Measurements from ENCODE around the gene IPO13. TPM values are rescaled to one million over a fixed set of nuclear protein-coding genes. Genes with fewer than 3 reads are reported as not detected.
A peak's percentile ranks its signal among the peaks of the same experiment; 100 is the strongest.

The IPO13 gene
- total RNA-seq, 1 donor = 2.3 TPM

DNA sequence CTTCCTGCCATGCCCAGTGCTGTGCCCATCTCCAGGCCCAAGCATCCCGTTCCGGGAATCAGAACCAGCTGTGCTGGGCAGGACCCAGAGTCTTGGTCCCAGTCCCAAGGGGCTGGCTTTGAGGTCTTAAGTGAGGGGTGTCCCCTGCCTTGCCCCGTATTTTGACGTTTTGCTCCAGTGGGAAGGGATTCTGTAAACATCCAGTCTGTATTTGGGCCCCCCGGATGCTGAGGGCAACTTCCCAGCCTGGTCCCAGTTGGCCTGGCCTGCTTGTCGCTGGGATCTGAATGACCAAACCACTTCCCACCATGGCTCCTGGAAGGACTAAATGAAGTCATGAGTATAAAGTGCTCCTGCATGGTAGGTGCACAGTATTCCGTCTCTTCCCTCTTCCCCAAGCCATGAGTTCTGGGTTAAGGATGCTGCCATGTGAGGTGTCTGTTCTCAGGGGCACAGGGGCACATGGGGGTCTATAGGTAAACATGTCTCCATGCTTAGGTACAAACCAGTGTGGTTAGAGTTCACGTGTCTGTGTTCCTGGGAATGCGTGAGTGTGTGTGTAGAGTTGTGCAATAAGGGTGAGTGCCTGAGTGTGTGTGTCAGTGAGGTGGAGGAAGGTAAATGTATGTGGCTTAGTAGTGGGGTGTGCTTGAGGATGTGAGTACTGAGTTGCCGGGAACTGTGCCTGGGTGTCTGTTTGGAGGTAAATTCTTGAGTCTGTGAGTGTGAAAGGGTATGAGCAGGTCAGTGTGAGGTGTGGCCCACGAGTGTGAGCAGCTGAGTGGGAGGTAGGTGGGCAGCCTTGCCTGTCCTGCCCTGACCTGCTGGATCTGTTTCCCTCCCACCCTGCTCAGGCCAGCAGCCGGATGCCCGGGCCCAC is 33.7 kb downstream of the IPO13 start:
- Histone ChIP-seq H3K4me1 (ENCODE audit: insufficient read depth, low read length) (peaks cover 50% of the 10 kb centered on the region), H3K4me3 (ENCODE audit: low read length) (no peak overlapping the region), H3K9me3 (ENCODE audit: low read depth, low read length) (no peaks in the 10 kb centered on the region), H3K27me3 (ENCODE audit: insufficient read depth, low read length) (no peaks in the 10 kb centered on the region)

DNA sequence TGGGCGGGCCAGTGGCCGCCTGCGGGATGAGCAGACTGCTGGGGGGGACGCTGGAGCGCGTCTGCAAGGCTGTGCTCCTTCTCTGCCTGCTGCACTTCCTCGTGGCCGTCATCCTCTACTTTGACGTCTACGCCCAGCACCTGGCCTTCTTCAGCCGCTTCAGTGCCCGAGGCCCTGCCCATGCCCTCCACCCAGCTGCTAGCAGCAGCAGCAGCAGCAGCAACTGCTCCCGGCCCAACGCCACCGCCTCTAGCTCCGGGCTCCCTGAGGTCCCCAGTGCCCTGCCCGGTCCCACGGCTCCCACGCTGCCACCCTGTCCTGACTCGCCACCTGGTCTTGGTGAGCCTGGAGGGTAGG is 34.4 kb downstream of the IPO13 start:
- no peak overlapping the region for H3K4me3 ChIP-seq (ENCODE audit: low read length)
- H3K27me3 ChIP-seq (ENCODE audit: insufficient read depth, low read length) = no peaks in the 10 kb centered on the region
- no peaks in the 10 kb centered on the region for H3K9me3 ChIP-seq (ENCODE audit: low read depth, low read length)
- H3K4me1 ChIP-seq (ENCODE audit: insufficient read depth, low read length) = peaks cover 43% of the 10 kb centered on the region

DNA sequence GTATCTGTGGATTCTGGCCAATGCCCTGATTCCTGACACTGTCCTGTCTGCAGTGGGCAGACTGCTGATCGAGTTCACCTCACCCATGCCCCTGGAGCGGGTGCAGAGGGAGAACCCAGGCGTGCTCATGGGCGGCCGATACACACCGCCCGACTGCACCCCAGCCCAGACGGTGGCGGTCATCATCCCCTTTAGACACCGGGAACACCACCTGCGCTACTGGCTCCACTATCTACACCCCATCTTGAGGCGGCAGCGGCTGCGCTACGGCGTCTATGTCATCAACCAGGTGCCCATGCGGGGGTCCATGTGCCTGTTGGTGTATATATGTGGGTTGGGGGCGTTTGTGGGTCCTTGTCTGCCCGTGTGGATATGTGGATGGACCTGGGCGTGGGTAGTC is 34.9 kb downstream of the IPO13 start:
- Histone ChIP-seq H3K27me3 (ENCODE audit: insufficient read depth, low read length) (no peaks in the 10 kb centered on the region), H3K9me3 (ENCODE audit: low read depth, low read length) (no peaks in the 10 kb centered on the region), H3K4me1 (ENCODE audit: insufficient read depth, low read length) (peaks cover 38% of the 10 kb centered on the region), H3K4me3 (ENCODE audit: low read length) (no peak overlapping the region)

DNA sequence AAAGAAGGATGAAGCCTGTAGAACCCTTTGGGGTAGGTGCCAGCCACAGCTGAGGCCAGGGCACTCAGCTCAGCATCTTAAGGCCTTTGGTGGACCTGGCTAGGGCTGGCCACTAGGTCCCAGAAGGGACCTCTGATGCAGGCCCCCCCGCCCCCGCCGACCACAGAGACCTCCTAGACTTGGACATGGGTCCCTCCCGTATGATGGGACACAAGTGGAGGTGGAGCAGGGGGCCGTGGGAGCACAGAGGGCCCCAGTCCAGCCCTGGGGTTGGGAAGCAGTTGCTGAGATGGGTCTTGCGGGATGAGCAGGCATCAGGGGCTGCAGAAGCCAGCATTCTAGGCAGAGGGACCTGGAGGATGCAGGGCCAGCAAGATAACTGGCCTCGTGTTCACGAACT is 35.5 kb downstream of the IPO13 start:
- Histone ChIP-seq H3K4me1 (ENCODE audit: insufficient read depth, low read length) (peaks cover 32% of the 10 kb centered on the region), H3K27me3 (ENCODE audit: insufficient read depth, low read length) (no peaks in the 10 kb centered on the region), H3K4me3 (ENCODE audit: low read length) (no peak overlapping the region), H3K9me3 (ENCODE audit: low read depth, low read length) (no peaks in the 10 kb centered on the region)

DNA sequence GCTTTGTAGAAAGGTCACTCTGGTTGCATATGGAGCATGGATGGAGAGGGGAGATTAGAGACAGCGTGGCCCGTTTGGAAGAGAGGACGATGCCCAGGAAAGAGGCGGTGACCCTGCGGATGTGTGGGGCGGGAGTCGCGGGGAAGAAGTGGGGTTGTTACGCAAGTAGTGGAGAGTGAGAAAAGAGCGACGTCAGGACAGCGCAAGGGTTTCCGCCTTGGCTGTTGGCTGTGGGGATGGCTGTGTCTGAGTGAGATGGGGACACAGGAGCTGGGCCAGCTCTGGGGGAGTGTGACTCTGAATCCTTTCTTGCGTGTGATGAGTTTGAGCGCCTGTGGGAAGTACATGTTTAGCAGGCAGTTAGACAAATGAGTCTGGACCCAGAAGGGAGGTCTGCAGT is 36.1 kb downstream of the IPO13 start:
- peaks cover 26% of the 10 kb centered on the region for H3K4me1 ChIP-seq (ENCODE audit: insufficient read depth, low read length)
- H3K27me3 ChIP-seq (ENCODE audit: insufficient read depth, low read length) = no peaks in the 10 kb centered on the region
- H3K4me3 ChIP-seq (ENCODE audit: low read length) = no peak overlapping the region
- no peaks in the 10 kb centered on the region for H3K9me3 ChIP-seq (ENCODE audit: low read depth, low read length)

DNA sequence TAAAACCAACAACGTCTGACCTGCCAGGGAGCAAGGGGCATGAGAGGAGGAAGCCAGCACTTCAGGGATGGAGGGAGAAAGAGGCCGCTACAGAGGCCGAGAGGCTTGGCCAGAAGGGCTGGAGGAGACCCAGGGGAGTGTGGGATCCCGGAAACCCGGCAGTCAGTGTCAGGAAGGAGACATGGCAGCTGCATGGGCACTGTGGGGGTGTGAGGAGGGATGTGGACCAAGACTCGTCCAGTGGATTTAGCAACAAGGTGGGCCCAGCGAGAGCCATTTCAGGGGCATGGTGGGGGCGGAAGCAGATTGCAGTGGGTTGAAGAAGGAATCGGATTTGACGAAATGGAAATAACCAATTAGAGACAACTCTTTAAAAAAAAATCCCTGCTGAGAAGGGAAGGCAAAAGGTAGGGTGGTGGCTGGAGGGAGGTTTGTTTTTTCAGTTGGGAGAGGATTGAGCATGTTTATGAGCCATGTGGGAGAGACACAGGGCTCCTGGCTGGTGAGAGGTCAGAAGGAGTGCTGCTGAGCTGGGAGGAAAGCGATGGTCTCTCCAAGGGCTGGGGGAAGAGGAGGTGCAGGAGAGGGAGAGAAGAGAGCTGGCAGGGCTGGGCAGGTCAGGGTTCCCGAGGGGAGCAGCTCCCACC is 36.6 kb downstream of the IPO13 start:
- peaks cover 21% of the 10 kb centered on the region for H3K4me1 ChIP-seq (ENCODE audit: insufficient read depth, low read length)

DNA sequence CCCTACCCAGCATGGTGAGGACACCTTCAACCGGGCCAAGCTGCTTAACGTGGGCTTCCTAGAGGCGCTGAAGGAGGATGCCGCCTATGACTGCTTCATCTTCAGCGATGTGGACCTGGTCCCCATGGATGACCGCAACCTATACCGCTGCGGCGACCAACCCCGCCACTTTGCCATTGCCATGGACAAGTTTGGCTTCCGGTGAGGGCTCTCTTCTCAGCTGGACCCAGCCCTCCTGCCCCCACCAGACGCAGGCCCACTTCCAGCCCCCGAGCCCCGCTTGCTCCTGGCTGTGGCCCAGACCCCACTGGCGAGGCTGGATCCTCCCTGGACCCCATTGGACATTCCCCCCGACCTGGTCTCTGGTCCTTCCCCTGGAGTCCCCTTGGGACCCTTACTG is 38.1 kb downstream of the IPO13 start:
- Histone ChIP-seq H3K4me1 (ENCODE audit: insufficient read depth, low read length) (peaks cover 13% of the 10 kb centered on the region), H3K9me3 (ENCODE audit: low read depth, low read length) (no peaks in the 10 kb centered on the region), H3K4me3 (ENCODE audit: low read length) (no peak overlapping the region), H3K27me3 (ENCODE audit: insufficient read depth, low read length) (no peaks in the 10 kb centered on the region)

More for the DNA sequence above, 36.6 kb downstream of the IPO13 start:
- no peak overlapping the region for H3K4me3 ChIP-seq (ENCODE audit: low read length)
- no peaks in the 10 kb centered on the region for H3K9me3 ChIP-seq (ENCODE audit: low read depth, low read length)
- no peaks in the 10 kb centered on the region for H3K27me3 ChIP-seq (ENCODE audit: insufficient read depth, low read length)

DNA sequence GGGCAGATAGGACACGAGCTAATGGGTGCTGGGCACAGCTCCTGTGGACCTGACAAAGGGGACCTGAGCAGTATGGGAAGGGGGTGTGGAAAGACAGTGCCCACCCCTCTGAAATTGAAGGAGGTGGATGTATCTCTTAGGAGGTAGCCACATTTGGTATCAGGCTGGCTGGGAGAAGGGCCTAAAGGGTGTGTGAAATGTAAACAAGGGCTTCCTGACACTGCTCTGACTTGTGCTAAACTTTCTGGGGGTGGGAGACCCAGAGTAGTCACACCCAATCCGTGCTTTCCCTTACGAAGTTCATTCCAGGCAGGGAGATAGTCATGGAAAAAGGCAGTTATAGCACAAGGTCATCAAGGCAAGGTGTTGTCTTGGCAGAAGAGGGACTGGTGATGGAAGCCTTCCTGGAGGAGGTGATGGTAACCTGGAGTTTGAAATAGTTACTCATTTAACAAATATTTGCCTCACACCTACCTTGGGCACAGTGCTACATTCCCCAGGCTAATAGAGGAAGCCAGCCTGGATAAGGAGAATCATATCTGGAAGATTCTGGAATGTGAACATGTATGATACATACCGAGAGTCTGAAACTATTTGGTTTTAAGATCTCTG is 39.3 kb downstream of the IPO13 start:
- Histone ChIP-seq H3K27me3 (ENCODE audit: insufficient read depth, low read length) (no peaks in the 10 kb centered on the region), H3K4me3 (ENCODE audit: low read length) (no peak overlapping the region), H3K9me3 (ENCODE audit: low read depth, low read length) (no peaks in the 10 kb centered on the region), H3K4me1 (ENCODE audit: insufficient read depth, low read length) (peaks cover 15% of the 10 kb centered on the region)

DNA sequence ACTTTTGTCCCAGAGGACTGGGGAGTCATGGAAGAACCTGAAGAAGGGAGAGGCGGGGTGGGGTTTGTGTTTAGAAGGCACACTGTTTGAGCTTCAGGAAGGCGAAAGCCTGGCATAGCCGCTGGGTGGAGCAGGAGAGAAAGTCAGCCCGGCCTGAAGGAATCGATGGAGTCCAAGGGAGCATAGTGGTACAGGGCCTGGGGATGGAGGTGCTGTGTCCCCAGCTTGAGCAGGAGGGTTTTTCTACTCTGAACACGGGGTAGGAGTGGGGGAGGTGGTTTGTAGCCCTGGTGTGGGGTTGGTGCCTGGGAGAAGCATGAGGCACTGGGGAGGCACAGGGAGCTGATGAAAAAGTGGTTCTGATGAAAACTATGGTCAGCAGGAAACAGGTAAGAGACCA is 40.0 kb downstream of the IPO13 start:
- Histone ChIP-seq H3K4me3 (ENCODE audit: low read length) (no peak overlapping the region), H3K4me1 (ENCODE audit: insufficient read depth, low read length) (peaks cover 15% of the 10 kb centered on the region), H3K27me3 (ENCODE audit: insufficient read depth, low read length) (no peaks in the 10 kb centered on the region), H3K9me3 (ENCODE audit: low read depth, low read length) (no peaks in the 10 kb centered on the region)

DNA sequence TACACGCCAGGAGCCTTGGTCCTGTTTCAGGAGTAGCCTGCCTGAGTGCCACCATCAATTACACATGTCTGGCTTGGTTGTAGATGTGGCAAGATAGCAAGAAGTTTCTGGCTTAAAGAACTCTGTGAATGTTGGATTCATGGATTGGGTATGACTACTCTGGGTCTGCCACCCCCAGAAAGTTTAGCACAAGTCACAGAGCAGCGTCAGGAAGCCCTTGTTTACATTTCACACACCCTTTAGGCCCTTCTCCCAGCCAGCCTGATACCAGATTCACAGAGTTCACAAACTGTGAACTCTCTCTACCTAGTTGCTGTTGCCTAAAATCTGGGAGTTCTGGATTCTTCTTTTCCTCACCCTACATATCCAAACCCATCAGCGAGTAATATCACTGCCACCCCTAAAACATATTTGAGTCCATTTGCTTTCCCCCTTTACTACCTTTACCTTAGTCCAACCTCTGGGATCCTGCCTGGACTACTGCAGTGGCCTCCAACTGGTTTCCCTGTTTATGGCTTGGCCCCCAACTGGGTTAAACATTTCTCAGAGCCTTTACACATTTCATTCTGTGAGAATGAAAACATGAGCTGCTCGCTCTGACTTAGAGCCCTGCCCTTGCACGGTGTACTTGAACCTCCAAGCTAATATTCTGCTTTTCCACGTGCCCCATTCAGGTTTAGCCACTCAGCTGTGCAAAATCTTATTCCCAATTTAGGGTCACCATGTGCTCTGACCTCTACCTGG is 40.6 kb downstream of the IPO13 start:
- Histone ChIP-seq H3K4me3 (ENCODE audit: low read length) (no peak overlapping the region), H3K9me3 (ENCODE audit: low read depth, low read length) (no peaks in the 10 kb centered on the region)

DNA sequence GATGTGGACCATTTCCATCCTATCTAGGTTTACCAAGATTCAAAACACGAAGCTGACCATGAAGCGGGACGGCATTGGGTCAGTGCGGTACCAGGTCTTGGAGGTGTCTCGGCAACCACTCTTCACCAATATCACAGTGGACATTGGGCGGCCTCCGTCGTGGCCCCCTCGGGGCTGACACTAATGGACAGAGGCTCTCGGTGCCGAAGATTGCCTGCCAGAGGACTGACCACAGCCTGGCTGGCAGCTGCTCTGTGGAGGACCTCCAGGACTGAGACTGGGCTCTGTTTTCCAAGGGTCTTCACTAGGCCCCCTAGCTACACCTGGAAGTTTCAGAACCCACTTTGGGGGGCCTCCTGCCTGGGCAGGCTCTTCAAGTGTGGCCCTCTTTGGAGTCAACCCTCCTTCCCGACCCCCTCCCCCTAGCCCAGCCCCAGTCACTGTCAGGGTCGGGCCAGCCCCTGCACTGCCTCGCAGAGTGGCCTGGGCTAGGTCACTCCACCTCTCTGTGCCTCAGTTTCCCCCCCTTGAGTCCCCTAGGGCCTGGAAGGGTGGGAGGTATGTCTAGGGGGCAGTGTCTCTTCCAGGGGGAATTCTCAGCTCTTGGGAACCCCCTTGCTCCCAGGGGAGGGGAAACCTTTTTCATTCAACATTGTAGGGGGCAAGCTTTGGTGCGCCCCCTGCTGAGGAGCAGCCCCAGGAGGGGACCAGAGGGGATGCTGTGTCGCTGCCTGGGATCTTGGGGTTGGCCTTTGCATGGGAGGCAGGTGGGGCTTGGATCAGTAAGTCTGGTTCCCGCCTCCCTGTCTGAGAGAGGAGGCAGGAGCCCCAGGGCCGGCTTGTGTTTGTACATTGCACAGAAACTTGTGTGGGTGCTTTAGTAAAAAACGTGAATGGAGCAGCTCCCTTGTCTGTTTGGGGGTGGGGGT is 43.8 kb downstream of the IPO13 start:
- Histone ChIP-seq H3K4me3 (ENCODE audit: low read length) (no peak overlapping the region), H3K27me3 (ENCODE audit: insufficient read depth, low read length) (no peaks in the 10 kb centered on the region), H3K4me1 (ENCODE audit: insufficient read depth, low read length) (peaks cover 13% of the 10 kb centered on the region), H3K9me3 (ENCODE audit: low read depth, low read length) (no peaks in the 10 kb centered on the region)

More for the DNA sequence above, 40.6 kb downstream of the IPO13 start:
- Histone ChIP-seq H3K4me1 (ENCODE audit: insufficient read depth, low read length) (peaks cover 20% of the 10 kb centered on the region), H3K27me3 (ENCODE audit: insufficient read depth, low read length) (no peaks in the 10 kb centered on the region)

DNA sequence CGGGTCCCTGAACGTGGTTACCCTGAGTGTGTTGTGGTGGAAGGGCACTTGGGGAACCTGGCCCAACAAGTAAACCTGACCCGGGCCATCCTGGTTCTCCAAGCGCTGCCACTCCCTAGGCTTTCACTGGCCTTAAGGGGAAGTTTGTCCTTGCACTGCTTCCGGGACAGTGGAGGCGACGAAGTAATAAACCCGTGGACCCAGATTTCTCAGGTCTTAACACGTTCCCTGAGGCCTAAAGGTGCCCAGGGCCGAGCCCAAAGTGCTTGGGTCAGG is 44.4 kb downstream of the IPO13 start:
- Histone ChIP-seq H3K9me3 (ENCODE audit: low read depth, low read length) (no peaks in the 10 kb centered on the region), H3K27me3 (ENCODE audit: insufficient read depth, low read length) (no peaks in the 10 kb centered on the region), H3K4me3 (ENCODE audit: low read length) (peak overlapping the region; percentile 50), H3K4me1 (ENCODE audit: insufficient read depth, low read length) (peaks cover 13% of the 10 kb centered on the region)

DNA sequence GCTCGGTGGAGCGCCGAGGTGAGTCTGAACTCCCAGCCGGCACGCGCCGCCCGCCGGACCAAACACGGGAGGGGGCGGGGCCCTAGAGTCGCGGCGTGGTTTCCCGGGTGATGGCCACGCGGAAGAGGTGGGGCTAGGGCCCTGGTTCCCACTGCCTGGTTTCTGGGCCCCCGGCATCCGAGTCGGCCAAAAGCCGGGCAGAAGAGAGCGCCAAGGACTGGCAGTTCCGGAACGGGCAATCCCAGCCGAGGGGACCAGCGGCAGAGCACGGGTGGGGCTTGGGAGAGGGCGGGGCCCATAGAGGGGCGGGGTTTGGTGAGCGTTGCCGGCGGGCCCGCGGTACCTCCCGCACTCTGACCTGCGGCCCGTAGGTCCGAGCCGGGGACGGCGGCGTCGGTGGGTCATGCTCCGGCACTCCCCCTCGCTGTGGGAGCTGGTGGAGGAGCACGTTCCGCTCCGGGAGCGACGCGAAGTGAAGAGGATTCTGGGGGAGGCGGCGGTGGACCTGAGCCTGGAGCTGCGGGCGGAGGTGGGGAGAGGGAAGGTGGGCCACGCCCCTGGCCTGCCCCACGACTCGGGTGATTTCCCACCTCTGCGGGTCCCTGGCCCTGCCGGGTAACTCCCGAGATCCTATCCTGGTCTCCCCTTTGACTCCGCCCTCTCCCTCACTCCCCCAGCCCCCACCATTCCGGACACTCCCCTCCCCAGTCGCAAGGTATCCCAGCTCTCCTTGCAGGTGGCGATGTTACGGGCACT is 44.9 kb downstream of the IPO13 start, which contains the start of gene CCDC24:
Gene CCDC24, plus strand, starts transcription at position 124 of the 756 bp plus-strand sequence. Its CDS starts 280 bp downstream, at position 404.
- Histone ChIP-seq H3K4me1 (ENCODE audit: insufficient read depth, low read length) (peaks cover 13% of the 10 kb centered on the region), H3K27me3 (ENCODE audit: insufficient read depth, low read length) (no peaks in the 10 kb centered on the region), H3K4me3 (ENCODE audit: low read length) (peak within 1 kb of the TSS; percentile 50), H3K9me3 (ENCODE audit: low read depth, low read length) (no peaks in the 10 kb centered on the region)
